AG09309 (cell line): ENCODE measurements around the gene IL24.

Experiments used
- DNase-seq: peaks from one replicate; pipeline ENCODE4 v3.0.0-alpha.2; 2010; ENCODE audit warnings: low read depth
- H3K4me3 ChIP-seq: 2 replicates; pipeline ENCODE4 v1.5.1; 2011; ENCODE audit warnings: mild to moderate bottlenecking, low read depth, low read length, moderate library complexity; ENCODE audit not compliant: control insufficient read depth
- TF ChIP-seq, protein P1 (sequence below): IDR thresholded peaks from 2 replicates; pipeline ENCODE4 v1.5.1; 2011; ENCODE audit warnings: mild to moderate bottlenecking, low read depth, low read length, inconsistent platforms; ENCODE audit not compliant: insufficient read depth, control insufficient read depth; ENCODE audit errors: missing control alignments

IL24 gene

DNA sequence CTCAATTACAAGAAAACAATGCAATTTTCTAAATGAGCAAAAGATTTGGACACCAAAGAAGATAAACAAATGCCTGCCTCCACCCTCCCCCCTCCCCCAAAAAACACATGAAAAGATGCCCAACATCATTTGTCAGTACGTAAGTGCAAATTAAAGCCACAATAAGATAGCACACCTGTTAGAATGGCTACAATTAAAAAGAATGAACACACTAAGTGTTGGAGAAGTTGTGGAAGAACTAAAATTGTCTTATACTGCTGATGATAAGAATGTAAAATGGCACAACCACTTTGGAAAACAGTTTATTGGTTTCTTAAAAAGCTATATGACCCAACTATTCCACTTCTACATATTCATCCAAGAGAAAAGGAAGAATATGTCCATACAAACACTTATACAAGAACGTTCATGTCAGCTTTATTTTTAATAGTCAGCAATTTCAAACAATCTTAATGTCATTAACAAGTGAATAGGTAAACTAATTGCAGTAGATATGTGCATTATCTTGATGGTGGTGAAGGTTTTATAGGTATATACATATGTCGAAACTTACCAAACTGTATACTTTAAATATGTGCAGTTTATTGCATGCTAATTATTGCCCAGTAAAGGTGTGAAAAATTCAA lies 21.4 kb upstream of the IL24 start:
- H3K4me3 ChIP-seq = no peak overlapping the region
- DNase-seq = no peak
- TF ChIP-seq, protein P1, sequence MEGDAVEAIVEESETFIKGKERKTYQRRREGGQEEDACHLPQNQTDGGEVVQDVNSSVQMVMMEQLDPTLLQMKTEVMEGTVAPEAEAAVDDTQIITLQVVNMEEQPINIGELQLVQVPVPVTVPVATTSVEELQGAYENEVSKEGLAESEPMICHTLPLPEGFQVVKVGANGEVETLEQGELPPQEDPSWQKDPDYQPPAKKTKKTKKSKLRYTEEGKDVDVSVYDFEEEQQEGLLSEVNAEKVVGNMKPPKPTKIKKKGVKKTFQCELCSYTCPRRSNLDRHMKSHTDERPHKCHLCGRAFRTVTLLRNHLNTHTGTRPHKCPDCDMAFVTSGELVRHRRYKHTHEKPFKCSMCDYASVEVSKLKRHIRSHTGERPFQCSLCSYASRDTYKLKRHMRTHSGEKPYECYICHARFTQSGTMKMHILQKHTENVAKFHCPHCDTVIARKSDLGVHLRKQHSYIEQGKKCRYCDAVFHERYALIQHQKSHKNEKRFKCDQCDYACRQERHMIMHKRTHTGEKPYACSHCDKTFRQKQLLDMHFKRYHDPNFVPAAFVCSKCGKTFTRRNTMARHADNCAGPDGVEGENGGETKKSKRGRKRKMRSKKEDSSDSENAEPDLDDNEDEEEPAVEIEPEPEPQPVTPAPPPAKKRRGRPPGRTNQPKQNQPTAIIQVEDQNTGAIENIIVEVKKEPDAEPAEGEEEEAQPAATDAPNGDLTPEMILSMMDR = no peak

- H3K4me3 ChIP-seq = no peak overlapping the region
- TF ChIP-seq, protein P1 = no peak
- no peak for DNase-seq
These were observed 18.8 kb upstream of the IL24 start for GRCh38 chr1:206878456-206878855.

DNA sequence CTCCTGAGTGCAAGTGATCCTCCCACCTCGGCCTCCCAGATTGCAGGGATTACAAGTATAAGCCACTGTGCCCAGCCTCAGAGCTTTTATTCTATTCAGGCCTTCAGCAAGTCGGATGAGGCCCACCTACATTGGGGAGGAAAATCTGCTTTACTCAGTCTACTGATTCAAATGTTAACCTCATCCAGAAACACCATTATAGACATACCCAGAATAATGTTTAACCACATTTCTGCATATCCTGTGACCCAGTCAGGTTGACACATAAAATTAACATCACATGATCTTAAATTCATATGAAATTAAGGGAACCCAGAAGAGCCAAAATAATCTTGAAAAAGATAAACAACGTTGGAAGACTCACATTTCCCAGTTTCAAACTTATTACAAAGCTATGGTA lies 16.9 kb upstream of the IL24 start:
- no peak for DNase-seq
- TF ChIP-seq, protein P1 = no peak

DNA sequence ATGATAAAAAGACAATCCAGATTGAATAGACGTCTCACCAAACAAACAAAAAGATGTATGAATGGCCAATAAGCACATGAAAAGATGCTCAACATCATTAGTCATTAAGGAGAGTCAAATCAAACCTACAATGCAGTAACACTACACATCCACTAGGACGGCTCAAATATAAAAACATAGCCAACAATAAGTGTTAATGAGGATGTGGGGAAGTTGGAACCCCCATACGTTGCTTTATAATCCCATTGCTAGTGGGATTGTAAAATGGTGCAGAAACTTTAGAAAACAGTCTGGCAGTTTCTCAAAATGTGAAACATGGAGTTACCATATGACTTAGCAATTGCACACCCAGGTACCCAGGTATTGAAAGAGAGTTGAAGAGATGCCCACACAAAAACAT lies 14.7 kb upstream of the IL24 start:
- no peak for DNase-seq
- TF ChIP-seq, protein P1 = no peak
- no peak overlapping the region for H3K4me3 ChIP-seq

More for the DNA sequence above, 16.9 kb upstream of the IL24 start:
- no peak overlapping the region for H3K4me3 ChIP-seq

GRCh38 chr1:206883160-206883559 lies 14.1 kb upstream of the IL24 start:
- H3K4me3 ChIP-seq = no peak overlapping the region
- TF ChIP-seq, protein P1 = no peak
- DNase-seq = no peak

DNA sequence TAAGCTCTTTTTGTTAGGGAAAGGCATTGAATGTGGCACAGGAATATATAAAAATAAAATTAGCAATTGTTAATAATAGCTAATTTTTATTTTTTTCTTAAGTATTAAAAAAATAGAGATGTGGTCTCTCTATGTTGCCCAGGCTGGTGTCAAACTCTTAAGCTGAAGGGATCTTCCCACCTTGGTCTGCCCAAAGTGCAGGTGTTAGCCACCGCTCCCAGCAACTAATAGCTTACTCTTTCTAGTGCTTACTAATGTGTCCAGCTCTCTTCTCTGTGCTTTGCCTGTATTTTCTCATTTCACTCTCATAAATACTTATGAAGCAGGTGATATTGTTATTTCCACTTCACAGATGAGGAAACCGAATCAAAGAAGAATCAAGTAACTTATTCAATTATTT lies 13.4 kb upstream of the IL24 start:
- TF ChIP-seq, protein P1 = no peak
- no peak for DNase-seq
- H3K4me3 ChIP-seq = no peak overlapping the region
